Glutamatergic neuron (in vitro differentiated cells): Measurements from ENCODE around the gene ZFP36L1. TPM values are rescaled to one million over a fixed set of nuclear protein-coding genes. Genes with fewer than 3 reads are reported as not detected.

Experiments used
- DNase-seq: peaks from one replicate; pipeline ENCODE4 v3.0.0; 2022
- H3K27ac Mint-ChIP-seq: one replicate; pipeline ENCODE4 v1.8.0; 2020; ENCODE audit warnings: mild to moderate bottlenecking, mixed read lengths, inconsistent platforms; ENCODE audit not compliant: unreplicated experiment
- H3K27me3 Mint-ChIP-seq: one replicate; pipeline ENCODE4 v1.8.0; 2020; ENCODE audit warnings: mild to moderate bottlenecking, moderate library complexity, mixed read lengths, inconsistent platforms; ENCODE audit not compliant: unreplicated experiment
- H3K36me3 Mint-ChIP-seq: one replicate; pipeline ENCODE4 v1.8.0; 2020; ENCODE audit warnings: mild to moderate bottlenecking, mixed read lengths, inconsistent platforms; ENCODE audit not compliant: unreplicated experiment
- H3K4me1 Mint-ChIP-seq: one replicate; pipeline ENCODE4 v1.8.0; 2020; ENCODE audit warnings: mild to moderate bottlenecking, low read depth, mixed read lengths, inconsistent platforms; ENCODE audit not compliant: unreplicated experiment
- H3K4me3 Mint-ChIP-seq: one replicate; pipeline ENCODE4 v1.8.0; 2020; ENCODE audit warnings: mild to moderate bottlenecking, mixed read lengths, inconsistent platforms; ENCODE audit not compliant: unreplicated experiment
- H3K9me3 Mint-ChIP-seq: one replicate; pipeline ENCODE4 v1.8.0; 2020; ENCODE audit warnings: mild to moderate bottlenecking, moderate library complexity, mixed read lengths, inconsistent platforms; ENCODE audit not compliant: unreplicated experiment
- total RNA-seq: library from RNA; stranded (reverse); fragmentation: NEBNext Ultra II Directional; extraction: Animal tissue kit (Norgen Biotek cat#: 25700); gene quantifications from one replicate; pipeline ENCODE4 v1.2.1, GENCODE V29; 2021; ENCODE audit not compliant: unreplicated experiment
- TF ChIP-seq, protein P1 (sequence below): fragments of 200-600 bp; sonication (generic); IDR thresholded peaks from one replicate; pipeline ENCODE4 v1.5.0; 2021; ENCODE audit not compliant: partially characterized antibody, unreplicated experiment

The ZFP36L1 gene
- total RNA-seq, 1 donor from 2014 or later = 2.7 TPM

DNA sequence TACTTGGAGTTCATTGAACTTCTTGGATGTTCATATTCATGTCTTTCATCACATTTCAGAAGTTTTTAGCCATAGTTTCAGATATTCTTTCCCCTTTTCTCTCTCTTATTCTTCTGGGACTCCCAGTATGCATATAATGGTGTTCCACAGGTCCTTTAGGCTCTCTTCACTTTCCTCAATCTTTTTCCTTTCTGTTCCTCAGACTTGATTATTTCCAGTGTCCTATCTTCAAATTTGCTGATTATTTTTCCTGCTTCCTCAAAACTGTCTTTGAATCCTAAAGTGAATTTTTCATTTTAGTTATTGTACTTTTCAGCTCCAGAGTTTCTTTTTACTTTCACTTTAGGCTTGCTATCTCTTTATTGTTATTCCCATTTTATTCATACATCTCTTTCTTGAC, 8.8 kb upstream of the ZFP36L1 start:
- Mint-ChIP-seq H3K4me1 (no peaks in the 10 kb centered on the region), H3K27ac (no peak overlapping the region), H3K9me3 (peaks cover 2% of the 10 kb centered on the region), H3K4me3 (no peak overlapping the region), H3K36me3 (peaks cover 8% of the 10 kb centered on the region), H3K27me3 (no peaks in the 10 kb centered on the region)
- TF ChIP-seq, protein P1, sequence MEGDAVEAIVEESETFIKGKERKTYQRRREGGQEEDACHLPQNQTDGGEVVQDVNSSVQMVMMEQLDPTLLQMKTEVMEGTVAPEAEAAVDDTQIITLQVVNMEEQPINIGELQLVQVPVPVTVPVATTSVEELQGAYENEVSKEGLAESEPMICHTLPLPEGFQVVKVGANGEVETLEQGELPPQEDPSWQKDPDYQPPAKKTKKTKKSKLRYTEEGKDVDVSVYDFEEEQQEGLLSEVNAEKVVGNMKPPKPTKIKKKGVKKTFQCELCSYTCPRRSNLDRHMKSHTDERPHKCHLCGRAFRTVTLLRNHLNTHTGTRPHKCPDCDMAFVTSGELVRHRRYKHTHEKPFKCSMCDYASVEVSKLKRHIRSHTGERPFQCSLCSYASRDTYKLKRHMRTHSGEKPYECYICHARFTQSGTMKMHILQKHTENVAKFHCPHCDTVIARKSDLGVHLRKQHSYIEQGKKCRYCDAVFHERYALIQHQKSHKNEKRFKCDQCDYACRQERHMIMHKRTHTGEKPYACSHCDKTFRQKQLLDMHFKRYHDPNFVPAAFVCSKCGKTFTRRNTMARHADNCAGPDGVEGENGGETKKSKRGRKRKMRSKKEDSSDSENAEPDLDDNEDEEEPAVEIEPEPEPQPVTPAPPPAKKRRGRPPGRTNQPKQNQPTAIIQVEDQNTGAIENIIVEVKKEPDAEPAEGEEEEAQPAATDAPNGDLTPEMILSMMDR = no peak
- no peak for DNase-seq

DNA sequence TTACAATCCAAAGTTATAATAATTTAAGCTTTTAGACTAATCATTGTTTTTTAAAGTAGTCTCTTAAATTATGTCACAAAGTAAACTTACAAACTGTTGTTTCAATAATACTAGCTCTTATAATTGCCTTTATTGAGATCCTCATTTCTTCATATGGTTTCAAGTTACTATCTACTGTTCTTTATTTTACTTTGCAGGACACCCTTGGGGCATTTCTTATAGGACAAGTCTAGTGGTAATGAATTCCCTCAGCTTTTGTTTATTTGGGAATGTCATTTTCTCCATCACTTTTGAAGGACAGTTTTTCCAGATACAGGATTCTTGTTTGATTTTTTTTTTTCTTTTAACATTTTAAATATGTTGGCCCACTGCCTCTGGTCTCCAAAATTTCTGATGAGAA, 8.1 kb upstream of the ZFP36L1 start:
- H3K27me3 Mint-ChIP-seq = no peaks in the 10 kb centered on the region
- no peak overlapping the region for H3K4me3 Mint-ChIP-seq
- no peak overlapping the region for H3K27ac Mint-ChIP-seq
- TF ChIP-seq, protein P1 = no peak
- H3K4me1 Mint-ChIP-seq = no peaks in the 10 kb centered on the region
- peaks cover 3% of the 10 kb centered on the region for H3K9me3 Mint-ChIP-seq
- peaks cover 8% of the 10 kb centered on the region for H3K36me3 Mint-ChIP-seq
- DNase-seq = no peak

DNA sequence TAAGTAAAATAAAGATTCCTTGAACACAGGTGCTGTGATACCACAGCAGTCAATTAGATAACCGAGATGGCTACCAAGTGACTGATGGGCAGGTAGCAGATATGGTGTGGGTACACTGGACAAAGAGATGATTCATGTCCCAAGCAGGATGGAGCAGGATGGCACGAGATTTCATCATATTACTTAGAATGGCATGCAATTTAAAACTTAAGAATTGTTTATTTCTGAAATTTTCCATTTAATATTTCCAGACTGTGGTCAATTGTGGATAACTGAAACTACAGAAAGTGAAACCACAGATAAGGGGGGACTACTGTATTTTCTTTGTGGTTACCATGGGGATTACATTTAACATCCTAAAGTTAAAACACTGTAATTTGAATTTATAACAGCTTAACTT, 7.5 kb upstream of the ZFP36L1 start:
- no peak for DNase-seq
- Mint-ChIP-seq H3K36me3 (peaks cover 7% of the 10 kb centered on the region), H3K4me3 (no peak overlapping the region), H3K4me1 (no peaks in the 10 kb centered on the region), H3K9me3 (peaks cover 3% of the 10 kb centered on the region), H3K27me3 (no peaks in the 10 kb centered on the region), H3K27ac (no peak overlapping the region)
- TF ChIP-seq, protein P1 = no peak

DNA sequence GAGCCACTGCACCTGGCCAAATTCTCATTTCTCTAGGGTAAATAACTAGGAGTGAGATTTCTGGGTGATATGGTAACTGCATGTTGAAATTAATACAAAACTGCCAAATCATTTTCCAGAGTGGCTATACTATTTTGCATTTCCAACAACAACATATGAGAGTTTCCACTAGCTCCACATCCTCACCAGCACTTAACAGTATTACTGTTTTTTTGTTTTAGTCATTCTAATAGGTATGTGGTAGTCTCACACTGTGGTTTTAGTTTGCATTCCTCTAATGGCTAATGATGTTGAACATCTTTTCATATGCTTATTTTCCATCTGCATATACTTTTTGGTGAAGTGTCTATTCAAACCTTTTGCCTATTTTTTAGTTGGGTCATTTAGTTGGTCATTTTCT, 5.8 kb upstream of the ZFP36L1 start:
- no peak overlapping the region for H3K4me3 Mint-ChIP-seq
- H3K36me3 Mint-ChIP-seq = no peaks in the 10 kb centered on the region
- H3K27me3 Mint-ChIP-seq = peaks cover 5% of the 10 kb centered on the region
- no peak for DNase-seq
- no peak overlapping the region for H3K27ac Mint-ChIP-seq
- TF ChIP-seq, protein P1 = no peak
- peaks cover 3% of the 10 kb centered on the region for H3K4me1 Mint-ChIP-seq
- peaks cover 3% of the 10 kb centered on the region for H3K9me3 Mint-ChIP-seq

DNA sequence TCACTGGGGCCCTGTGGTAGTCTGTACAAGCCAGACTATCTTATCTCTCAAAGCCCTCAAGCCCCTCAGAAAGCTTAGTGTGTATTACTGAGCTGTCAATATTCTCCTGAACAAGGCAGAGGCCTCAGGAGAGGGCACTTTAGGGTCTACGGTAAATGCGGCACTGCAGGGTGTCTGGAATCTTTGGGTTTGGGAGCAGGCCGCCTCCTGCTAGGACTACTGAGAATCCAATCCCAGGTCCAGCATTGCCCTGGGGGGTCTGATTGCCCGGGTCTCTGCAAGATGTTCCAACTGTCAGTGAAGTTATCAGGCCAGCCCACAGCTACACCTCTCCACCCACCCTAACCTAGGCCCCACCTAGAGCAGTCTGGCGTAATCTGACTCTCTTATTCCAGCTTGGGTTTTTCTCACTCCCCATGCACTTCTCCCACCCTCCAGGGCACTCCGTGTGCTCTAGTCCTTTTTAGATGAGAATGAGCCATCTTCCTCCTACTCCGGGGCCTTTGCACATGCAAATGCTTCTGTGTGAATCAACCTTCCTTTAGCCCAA, 4.3 kb upstream of the ZFP36L1 start:
- no peak overlapping the region for H3K27ac Mint-ChIP-seq
- peaks cover 3% of the 10 kb centered on the region for H3K9me3 Mint-ChIP-seq
- TF ChIP-seq, protein P1 = no peak
- peak; percentile 7 for DNase-seq
- peaks cover 6% of the 10 kb centered on the region for H3K4me1 Mint-ChIP-seq
- H3K4me3 Mint-ChIP-seq = no peak overlapping the region
- peaks cover 12% of the 10 kb centered on the region for H3K27me3 Mint-ChIP-seq
- H3K36me3 Mint-ChIP-seq = no peaks in the 10 kb centered on the region
